Common myeloid progenitor, CD34-positive (primary cell): ENCODE measurements around the gene MAGI1.

Source experiments
- CTCF ChIA-PET: fragments of 350-600 bp; sonication (Branson Sonifier 250); formaldehyde crosslinking; loops from one replicate; lab custom pipeline; 2021; ENCODE audit warnings: antibody characterized with exemption; lab: Charles Lee
- POLR2A ChIA-PET: fragments of 350-600 bp; sonication (Branson Sonifier 250); formaldehyde crosslinking; loops from one replicate; lab custom pipeline; 2021; ENCODE audit warnings: antibody characterized with exemption; lab: Charles Lee
- DNase-seq, 3 donors: peaks; one replicate each; pipeline versions ENCODE4 v3.0.0 to v3.0.0-alpha.2; 2013
- H3K27ac ChIP-seq, 2 experiments: 1 replicate in 1 of 2; 2 replicates in 1 of 2; pipeline ENCODE4 v1.7.0; 2013; ENCODE audit warnings: inconsistent platforms in 2 of 2, low read length in 2 of 2, mild to moderate bottlenecking in 2 of 2, low read depth in 1 of 2, moderate library complexity in 1 of 2; ENCODE audit not compliant: severe bottlenecking in 2 of 2, insufficient read depth in 1 of 2, poor library complexity in 1 of 2
- H3K27me3 ChIP-seq, 5 experiments: replicated peaks in 2 of 5; 1 replicate in 3 of 5; 2 replicates in 2 of 5; pipeline versions ENCODE4 v1.6.1 to v1.7.0; 2013; ENCODE audit warnings: low read length in 4 of 5, mild to moderate bottlenecking in 2 of 5, moderate library complexity in 2 of 5, inconsistent platforms in 1 of 5; ENCODE audit not compliant: insufficient read depth in 5 of 5, control insufficient read depth in 4 of 5
- H3K36me3 ChIP-seq, 4 experiments: 1 replicate in 2 of 4; 2 replicates in 2 of 4; pipeline versions ENCODE4 v1.6.1 to v1.7.0; 2013; ENCODE audit warnings: low read length in 3 of 4, control low read depth in 1 of 4, mild to moderate bottlenecking in 1 of 4; ENCODE audit not compliant: control insufficient read depth in 4 of 4, insufficient read depth in 4 of 4
- H3K4me1 ChIP-seq, 4 experiments: 1 replicate in 3 of 4; 2 replicates in 1 of 4; pipeline versions ENCODE4 v1.6.1 to v1.7.1; 2013; ENCODE audit warnings: low read length in 3 of 4, mild to moderate bottlenecking in 3 of 4, control low read depth in 1 of 4, inconsistent platforms in 1 of 4, moderate library complexity in 1 of 4; ENCODE audit not compliant: control insufficient read depth in 4 of 4, insufficient read depth in 4 of 4; ENCODE audit errors: control extremely low read depth in 1 of 4
- H3K4me3 ChIP-seq, 7 experiments: 1 replicate in 4 of 7; 2 replicates in 3 of 7; pipeline versions ENCODE4 v1.5.1 to v1.7.0; 2013; ENCODE audit warnings: mild to moderate bottlenecking in 7 of 7, low read length in 6 of 7, moderate library complexity in 6 of 7, inconsistent platforms in 2 of 7, low read depth in 2 of 7, control low read depth in 1 of 7; ENCODE audit not compliant: insufficient read depth in 4 of 7, control insufficient read depth in 1 of 7; ENCODE audit errors: extremely low read depth in 1 of 7
- H3K9me3 ChIP-seq, 5 experiments: 1 replicate in 4 of 5; 2 replicates in 1 of 5; pipeline versions ENCODE4 v1.6.1 to v1.7.1; 2013; ENCODE audit warnings: low read length in 4 of 5, mild to moderate bottlenecking in 2 of 5, inconsistent platforms in 1 of 5, low read depth in 1 of 5, moderate library complexity in 1 of 5; ENCODE audit not compliant: control insufficient read depth in 4 of 5, insufficient read depth in 2 of 5; ENCODE audit errors: control extremely low read depth in 1 of 5
- WGBS: methylation state at CpG from one replicate; pipeline ENCODE4 v1.1.5; 2013; ENCODE audit not compliant: insufficient coverage; 5-methylcytosine and 5-hydroxymethylcytosine counted together

The MAGI1 gene

DNA sequence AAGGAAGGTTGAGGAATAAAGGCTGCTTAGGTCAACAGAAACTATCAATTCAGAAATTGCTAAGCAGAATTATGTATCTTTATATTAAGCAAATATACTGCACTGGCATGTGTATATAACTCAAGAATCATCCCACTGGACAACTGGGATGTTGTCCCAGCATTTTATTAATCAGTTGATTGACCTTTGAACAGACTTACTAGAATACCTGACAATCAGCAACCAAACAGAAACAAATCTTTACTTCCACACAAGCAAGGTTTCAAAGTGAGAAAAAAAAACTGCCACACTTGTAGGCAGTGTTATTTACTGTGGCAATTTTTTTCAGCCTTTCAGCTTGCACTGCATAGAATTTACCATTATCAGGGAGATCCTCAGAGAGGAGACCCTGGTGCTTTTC is 218.8 kb downstream of the MAGI1 start:
- H3K4me1 ChIP-seq = no peaks in the 10 kb centered on the region
- no peak for DNase-seq
- H3K27me3 ChIP-seq = peaks cover 0 to 8% (median 0%) of the 10 kb centered on the region in 5 experiments
- no peak overlapping the region for H3K4me3 ChIP-seq
- ChIA-PET POLR2A (no interaction called here), CTCF (no interaction called here)
- no peak overlapping the region for H3K27ac ChIP-seq
- H3K36me3 ChIP-seq = no peaks in the 10 kb centered on the region
- H3K9me3 ChIP-seq = no peaks in the 10 kb centered on the region

DNA sequence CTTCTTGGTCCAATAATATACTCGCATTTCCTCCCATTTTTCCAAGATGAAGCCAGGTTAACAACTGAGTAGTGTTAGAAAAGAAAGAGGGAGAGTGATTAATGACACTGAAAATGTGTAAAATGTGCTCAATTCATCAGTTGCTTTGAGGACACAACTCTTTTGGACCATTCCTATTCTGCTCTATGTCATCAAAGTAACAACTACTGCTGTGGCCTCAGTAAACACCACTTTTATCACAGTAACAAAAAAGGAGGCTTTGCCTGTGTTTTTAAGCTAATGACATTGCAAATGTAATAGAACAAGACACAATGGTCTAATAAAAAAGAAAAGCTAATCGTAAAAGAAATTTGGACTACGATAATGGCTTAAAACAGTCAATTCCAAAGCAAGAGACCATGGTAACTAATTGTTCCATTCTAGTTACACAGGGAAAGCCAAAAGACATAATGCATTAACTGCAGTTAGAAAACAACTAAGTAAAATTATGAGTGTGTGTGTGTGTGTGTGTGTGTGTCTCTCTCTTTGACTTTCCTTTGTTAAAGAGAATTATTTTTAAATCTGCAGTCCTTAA is 221.1 kb downstream of the MAGI1 start:
- no CpG with 5 or more reads among the region's 3 CpGs for WGBS
- Histone ChIP-seq H3K36me3 (no peaks in the 10 kb centered on the region), H3K27me3 (peaks cover 0 to 8% (median 0%) of the 10 kb centered on the region in 5 experiments), H3K4me3 (no peak overlapping the region), H3K4me1 (no peaks in the 10 kb centered on the region), H3K27ac (no peak overlapping the region), H3K9me3 (no peaks in the 10 kb centered on the region)
- ChIA-PET CTCF (interaction anchor here (0.5 kb wide), 1 partner anchor 87 kb away, joined by 3 read pairs; no protein-coding TSS in a partner anchor), POLR2A (no interaction called here)
- no peak for DNase-seq

DNA sequence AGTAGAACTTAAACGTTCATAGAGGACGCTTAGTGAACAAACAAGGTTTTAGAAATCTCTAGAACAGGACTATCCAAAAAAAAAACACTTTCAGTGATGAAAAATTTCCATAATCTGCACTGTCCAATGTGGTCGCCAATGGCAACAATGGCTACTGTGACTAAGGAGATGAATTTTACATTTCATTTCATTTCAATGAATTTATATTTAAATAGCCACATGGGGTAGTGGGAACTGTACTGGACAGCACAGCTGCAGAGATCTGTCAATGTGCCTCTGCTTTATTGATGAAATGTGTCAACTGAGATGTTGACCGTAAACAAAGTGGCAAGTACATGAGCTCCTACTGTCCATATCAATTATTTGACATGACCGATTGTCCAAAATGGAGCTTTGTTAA is 222.5 kb downstream of the MAGI1 start:
- H3K4me3 ChIP-seq = no peak overlapping the region
- no peaks in the 10 kb centered on the region for H3K36me3 ChIP-seq
- no peak overlapping the region for H3K27ac ChIP-seq
- CTCF ChIA-PET = no interaction called here
- DNase-seq = no peak
- no peaks in the 10 kb centered on the region for H3K9me3 ChIP-seq
- 100% methylated on average over 1 of the region's 5 CpGs for WGBS
- POLR2A ChIA-PET = no interaction called here
- H3K4me1 ChIP-seq = no peaks in the 10 kb centered on the region
- peaks cover 0 to 8% (median 0%) of the 10 kb centered on the region in 5 experiments for H3K27me3 ChIP-seq

- POLR2A ChIA-PET = no interaction called here
- Histone ChIP-seq H3K4me1 (no peaks in the 10 kb centered on the region), H3K9me3 (no peaks in the 10 kb centered on the region), H3K36me3 (no peaks in the 10 kb centered on the region), H3K27me3 (peaks cover 0 to 8% (median 0%) of the 10 kb centered on the region in 5 experiments), H3K4me3 (no peak overlapping the region), H3K27ac (no peak overlapping the region)
- over 99% methylated on average over 6 of the region's 8 CpGs for WGBS
- DNase-seq = no peak
- CTCF ChIA-PET = interaction anchor here (1.2 kb wide), 1 partner anchor 143 kb away, joined by 3 read pairs; no protein-coding TSS in a partner anchor
Observed at GRCh38 chr3:65814845-65815578, 223.7 kb downstream of the MAGI1 start.

DNA sequence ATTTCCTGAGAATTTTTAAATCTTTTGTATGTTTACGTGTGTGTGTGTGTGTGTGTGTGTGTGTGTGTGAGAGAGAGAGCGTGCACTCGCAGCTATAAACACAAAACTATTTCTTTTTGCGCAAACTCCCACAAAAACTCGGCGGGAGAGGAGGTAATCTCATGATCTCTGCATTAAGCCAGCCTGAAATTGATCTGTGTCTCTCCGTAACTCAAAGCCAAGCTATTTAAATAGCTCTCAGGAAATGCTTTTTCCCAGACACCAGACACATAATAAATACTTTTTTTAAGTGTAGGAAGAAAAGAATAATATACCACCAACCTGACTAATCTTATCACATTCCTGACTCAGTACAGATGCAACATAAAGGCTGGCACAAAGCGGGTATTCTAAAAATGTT is 226.8 kb downstream of the MAGI1 start:
- H3K4me3 ChIP-seq = no peak overlapping the region
- no peaks in the 10 kb centered on the region for H3K36me3 ChIP-seq
- H3K27ac ChIP-seq = no peak overlapping the region
- H3K9me3 ChIP-seq = no peaks in the 10 kb centered on the region
- ChIA-PET CTCF (no interaction called here), POLR2A (no interaction called here)
- H3K27me3 ChIP-seq = peaks cover 0 to 4% (median 0%) of the 10 kb centered on the region in 5 experiments
- WGBS = 100% methylated on average over 3 of the region's 8 CpGs
- DNase-seq = no peak
- no peaks in the 10 kb centered on the region for H3K4me1 ChIP-seq

DNA sequence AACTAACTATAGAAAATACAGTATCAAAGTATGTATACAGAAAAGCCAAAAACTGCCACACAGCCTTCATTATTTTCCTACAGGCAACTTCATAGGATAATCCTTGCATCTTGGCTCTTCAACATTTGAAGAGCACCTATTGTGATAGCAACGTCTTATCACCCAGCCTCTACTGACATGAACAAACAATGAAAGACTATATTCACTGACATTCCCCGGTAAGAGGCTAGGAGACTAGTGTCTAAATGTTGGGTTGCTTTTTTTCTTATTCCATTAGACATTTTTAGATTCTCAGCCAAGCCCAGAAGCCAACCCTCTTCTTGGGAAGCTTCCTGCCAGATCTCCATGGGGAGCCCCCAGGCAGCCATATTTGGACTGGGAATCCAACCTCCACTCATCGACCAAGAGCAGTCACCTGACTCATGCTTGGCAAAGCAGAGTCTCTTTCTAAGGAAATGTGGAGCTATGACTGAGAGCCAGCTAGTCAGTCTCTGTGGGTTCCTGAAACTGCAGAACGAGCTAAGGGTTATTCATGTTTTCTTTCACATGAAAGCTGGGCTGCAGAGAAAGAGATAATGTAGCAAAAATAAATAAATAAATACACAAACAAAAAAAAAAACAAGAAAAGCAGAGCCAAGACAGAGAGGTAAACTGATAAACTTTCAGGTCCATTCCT is 227.5 kb downstream of the MAGI1 start:
- 88% methylated on average over 2 of the region's 4 CpGs for WGBS
- H3K4me1 ChIP-seq = no peaks in the 10 kb centered on the region
- H3K27me3 ChIP-seq = peaks cover 0 to 4% (median 0%) of the 10 kb centered on the region in 5 experiments
- ChIA-PET POLR2A (no interaction called here), CTCF (no interaction called here)
- H3K27ac ChIP-seq = no peak overlapping the region
- no peaks in the 10 kb centered on the region for H3K36me3 ChIP-seq
- H3K4me3 ChIP-seq = no peak overlapping the region
- no peak for DNase-seq
- no peaks in the 10 kb centered on the region for H3K9me3 ChIP-seq

DNA sequence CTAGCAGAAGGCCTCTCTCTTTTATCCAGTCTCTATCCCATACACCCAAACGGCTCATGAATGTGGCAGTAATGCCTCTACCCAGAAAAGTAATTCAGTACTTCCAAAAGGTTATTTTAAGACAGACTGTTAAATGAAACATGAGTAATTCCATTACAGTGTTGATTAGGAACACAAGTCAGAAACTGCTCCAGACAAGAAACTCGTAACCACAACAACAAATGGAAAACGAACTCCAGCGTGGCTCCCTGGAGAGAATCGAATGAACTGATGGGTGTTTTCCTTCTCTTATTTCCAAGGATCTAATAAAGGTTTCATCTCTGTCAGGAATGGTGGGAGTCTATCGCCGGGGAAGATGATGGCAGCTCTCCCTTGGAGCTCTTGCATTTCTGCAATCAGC is 228.4 kb downstream of the MAGI1 start:
- no peaks in the 10 kb centered on the region for H3K4me1 ChIP-seq
- H3K27ac ChIP-seq = no peak overlapping the region
- ChIA-PET CTCF (no interaction called here), POLR2A (no interaction called here)
- WGBS = 97% methylated on average over 6 of the region's 7 CpGs
- no peaks in the 10 kb centered on the region for H3K36me3 ChIP-seq
- H3K27me3 ChIP-seq = peaks cover 0 to 4% (median 0%) of the 10 kb centered on the region in 5 experiments
- H3K4me3 ChIP-seq = no peak overlapping the region
- no peak for DNase-seq
- H3K9me3 ChIP-seq = no peaks in the 10 kb centered on the region
